Loucy (cell line): ENCODE data around the gene MAP2K3.

Experiments
- CTCF ChIP-seq: fragments of 200-600 bp; sonication (generic); conservative IDR thresholded peaks from 2 replicates; pipeline ENCODE4 v1.5.1; 2014; ENCODE audit warnings: mild to moderate bottlenecking, antibody characterized with exemption, low read length
- EZH2phosphoT487 ChIP-seq: fragments of 200-600 bp; IDR thresholded peaks from 2 replicates; pipeline ENCODE4 v1.6.1; 2018; ENCODE audit warnings: antibody characterized with exemption, mild to moderate bottlenecking, moderate library complexity, borderline replicate concordance

GRCh38 chr17:21250854-21251253 is 33.7 kb upstream of the MAP2K3 start:
- TF ChIP-seq CTCF = no peak
- TF ChIP-seq EZH2phosphoT487 = no peak
